GM18511 (cell line): ENCODE data around the gene CHST11.

ENCODE experiments used
- ATAC-seq: cut with Tn5 transposase; IDR thresholded peaks from one replicate; pipeline ENCODE4 v1.9.1; 2021; ENCODE audit warnings: mild to moderate bottlenecking, moderate library complexity; ENCODE audit not compliant: unreplicated experiment

Gene CHST11

DNA sequence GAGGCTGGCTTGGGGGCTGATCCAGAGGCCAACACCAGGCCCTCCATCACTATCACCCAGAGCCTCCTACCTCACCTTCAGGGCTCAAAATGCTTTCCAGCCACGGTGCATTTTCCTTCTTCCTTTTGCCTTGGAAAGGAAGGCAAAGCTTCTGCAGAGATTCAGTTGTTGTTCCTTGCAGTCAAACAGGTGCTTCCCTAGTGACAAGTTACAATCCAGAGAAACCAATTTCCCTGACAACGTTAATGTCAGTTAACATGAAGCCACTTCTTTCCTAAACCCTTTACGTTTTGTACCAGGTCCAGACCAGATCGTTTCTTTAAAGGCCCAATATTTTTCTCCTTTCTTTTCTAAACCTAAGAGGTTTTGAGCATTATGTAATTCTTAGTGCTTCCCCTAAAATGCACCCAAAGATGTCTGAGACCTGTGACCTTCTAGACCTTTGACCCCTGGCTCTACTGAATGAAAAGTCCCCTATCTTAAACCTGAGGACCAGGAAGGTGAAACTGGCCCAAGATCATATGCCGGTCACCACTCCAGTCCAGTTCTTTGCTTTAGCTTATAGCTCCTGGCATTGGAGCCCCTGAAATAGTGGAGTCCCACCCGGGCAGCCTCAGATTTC lies 289.8 kb downstream of the CHST11 start:
- no peak for ATAC-seq

- no peak for ATAC-seq
Observed at GRCh38 chr12:104747330-104747729, 290.6 kb downstream of the CHST11 start.

GRCh38 chr12:104747955-104748354 lies 291.2 kb downstream of the CHST11 start:
- ATAC-seq, result no peak

- no peak for ATAC-seq
Observed at GRCh38 chr12:104748356-104748755, 291.6 kb downstream of the CHST11 start.

GRCh38 chr12:104748790-104749189 lies 292.0 kb downstream of the CHST11 start:
- no peak for ATAC-seq

DNA sequence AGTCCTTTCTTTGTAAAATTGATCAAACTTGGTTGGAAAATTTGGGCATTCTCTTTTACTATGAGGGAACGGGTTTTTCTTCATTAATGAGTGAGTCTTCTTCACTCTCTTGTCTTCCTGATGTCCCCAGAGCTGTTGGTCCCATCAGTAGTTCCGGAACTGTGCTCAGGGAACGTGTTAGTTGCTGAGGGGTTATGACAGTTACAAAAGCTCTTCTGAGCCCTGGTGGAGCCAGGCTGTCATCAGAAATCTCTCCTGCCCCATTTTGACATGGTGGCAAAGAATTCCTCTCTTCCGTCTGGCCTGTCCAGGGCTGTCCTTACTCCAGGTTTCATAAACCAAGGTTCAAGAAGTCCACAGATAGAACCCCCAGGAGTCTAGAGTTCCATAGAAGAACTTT lies 292.8 kb downstream of the CHST11 start:
- no peak for ATAC-seq

- peak; percentile 56 for ATAC-seq
Observed at GRCh38 chr12:104750061-104750460, 293.3 kb downstream of the CHST11 start.

GRCh38 chr12:104751120-104751519 lies 294.4 kb downstream of the CHST11 start:
- peak; percentile 39 for ATAC-seq

DNA sequence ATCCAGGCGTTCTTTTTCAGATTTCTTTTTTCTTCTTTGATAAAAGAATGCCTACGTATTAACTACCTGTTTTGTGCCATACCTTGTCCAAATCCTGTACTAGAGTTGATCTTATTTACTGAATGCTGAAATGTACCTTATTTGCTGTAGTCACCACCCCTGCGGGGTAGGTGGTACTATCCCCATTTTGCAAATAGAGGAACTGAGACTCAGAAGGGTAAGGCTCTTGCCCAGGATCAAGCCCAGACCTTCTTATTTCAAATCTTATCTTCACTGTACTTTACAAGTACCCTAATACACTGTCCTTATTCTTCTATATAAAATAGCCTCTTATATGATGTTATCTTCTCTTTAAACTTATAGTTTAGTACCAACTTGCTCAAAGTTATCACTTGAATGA lies 294.8 kb downstream of the CHST11 start:
- ATAC-seq, result peak; percentile 90

DNA sequence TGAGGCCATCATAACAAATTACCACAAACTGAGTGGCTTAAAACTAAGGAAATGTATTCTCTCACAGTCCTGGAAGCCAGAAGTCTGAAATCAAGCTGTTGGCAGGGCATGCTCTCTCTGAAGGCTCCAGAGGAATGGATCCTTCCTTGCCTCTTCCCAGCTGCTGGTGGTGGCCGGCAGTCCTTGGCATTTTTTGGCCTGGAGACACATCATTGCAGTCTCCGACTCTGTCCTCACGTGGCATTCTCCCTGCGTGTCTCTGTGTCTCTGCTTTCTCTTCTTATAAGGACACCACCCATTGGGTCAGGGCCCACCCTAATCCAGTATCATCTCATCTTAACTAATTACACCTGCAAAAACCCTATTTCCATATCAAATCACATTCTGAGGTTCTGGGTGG lies 295.3 kb downstream of the CHST11 start:
- ATAC-seq, result peak; percentile 5

- no peak for ATAC-seq
Observed at GRCh38 chr12:104752881-104753280, 296.1 kb downstream of the CHST11 start.

GRCh38 chr12:104756901-104757300 lies 300.2 kb downstream of the CHST11 start:
- ATAC-seq, result no peak

DNA sequence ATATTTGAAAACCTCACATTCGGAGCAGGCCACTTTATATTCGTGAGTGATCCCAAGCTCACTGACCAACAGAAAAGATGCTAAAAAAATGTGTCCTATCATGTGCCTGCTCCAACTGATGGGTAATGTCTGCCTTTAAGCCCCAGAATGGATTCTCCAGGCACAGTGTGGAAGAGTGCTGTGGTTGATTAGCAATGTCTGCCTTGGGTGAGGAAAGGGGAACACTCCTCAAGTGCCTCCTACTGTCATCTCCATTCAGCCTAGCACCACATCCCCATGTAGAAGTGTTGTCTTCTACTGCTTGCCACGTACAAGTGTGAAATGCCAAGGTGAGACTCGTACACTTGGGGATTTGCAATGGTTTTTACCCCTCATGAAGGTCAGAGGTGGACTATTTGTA lies 302.0 kb downstream of the CHST11 start:
- ATAC-seq, result no peak

DNA sequence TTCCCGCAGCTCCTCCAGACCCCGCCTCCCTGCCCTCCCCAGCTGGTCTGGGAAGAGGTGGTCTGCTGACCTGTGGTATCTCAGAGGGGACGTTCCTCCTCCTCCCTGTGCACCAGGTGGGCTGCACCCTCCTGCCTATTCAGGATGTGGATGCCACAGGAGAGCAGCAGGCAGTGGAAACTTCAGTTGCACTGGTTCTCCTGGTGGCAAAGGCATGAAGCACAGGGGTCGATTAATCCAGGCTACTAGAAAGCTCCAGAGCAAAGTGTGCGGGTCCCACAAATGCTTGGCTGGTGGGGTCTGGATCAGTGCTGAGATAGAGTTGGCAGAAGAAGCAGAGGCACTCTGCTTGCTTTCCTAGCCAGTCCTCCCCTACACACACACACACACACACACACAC lies 304.3 kb downstream of the CHST11 start:
- ATAC-seq, result no peak

DNA sequence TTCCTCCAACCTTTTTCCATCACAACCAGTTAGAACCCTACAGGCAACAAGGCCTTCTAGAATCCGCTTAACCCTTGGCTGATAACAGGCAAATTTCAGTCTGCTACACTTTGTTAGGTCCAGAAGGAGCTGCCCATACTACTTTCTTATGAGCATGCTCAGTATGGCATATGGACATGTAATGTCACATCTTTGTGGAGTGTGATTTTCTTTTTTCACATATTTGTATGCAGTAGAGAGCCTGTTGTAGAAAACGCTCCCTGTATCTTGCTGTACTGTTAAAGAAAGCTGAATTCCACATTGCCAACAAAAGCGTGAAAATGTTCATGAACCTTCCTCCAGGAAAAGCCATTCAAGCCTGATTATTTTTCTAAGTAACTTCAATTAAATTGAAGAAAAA lies 304.9 kb downstream of the CHST11 start:
- no peak for ATAC-seq

GRCh38 chr12:104763168-104763805 lies 306.5 kb downstream of the CHST11 start:
- peak; percentile 55 for ATAC-seq

GRCh38 chr12:104764225-104765091 lies 307.7 kb downstream of the CHST11 start:
- ATAC-seq, result peak; percentile 49

DNA sequence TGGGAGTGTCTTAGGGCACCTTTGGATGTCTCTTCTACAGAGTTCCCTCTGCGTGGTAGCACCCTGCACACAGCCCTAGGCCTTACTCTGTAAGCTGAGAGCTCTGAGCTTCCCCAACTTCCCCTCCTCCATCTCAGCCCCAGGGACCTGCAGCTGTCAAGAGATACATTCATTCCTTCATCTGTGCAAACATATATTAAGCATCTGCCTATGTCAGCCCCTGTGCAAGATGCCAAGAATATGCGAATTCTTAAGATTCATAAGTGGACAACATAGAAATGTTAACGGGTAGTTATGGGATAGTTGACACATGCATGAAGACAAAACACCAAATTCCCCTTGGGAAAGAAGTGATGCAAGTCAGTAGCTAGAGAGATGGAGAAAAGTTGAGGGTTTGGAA lies 310.5 kb downstream of the CHST11 start:
- ATAC-seq, result no peak

GRCh38 chr12:104768033-104768432 lies 311.3 kb downstream of the CHST11 start:
- ATAC-seq, result no peak

- no peak for ATAC-seq
Observed at GRCh38 chr12:104769144-104769561, 312.4 kb downstream of the CHST11 start.

GRCh38 chr12:104772336-104772735 lies 315.6 kb downstream of the CHST11 start:
- no peak for ATAC-seq

- ATAC-seq, result no peak
Observed at GRCh38 chr12:104775731-104776231, 319.0 kb downstream of the CHST11 start.
